Esophagus squamous epithelium (tissue), 5 donors: ENCODE results near the gene MBNL1. TPM values are rescaled to one million over a fixed set of nuclear protein-coding genes. Genes with fewer than 3 reads are reported as not detected.

ENCODE experiments used
- DNase-seq: peaks from one replicate; lab custom pipeline; 2025; lab: John Stamatoyannopoulos, UW
- H3K27ac ChIP-seq, 4 donors: fragments of 200-600 bp; sonication (generic); one replicate each; pipeline ENCODE4 v1.5.1; 2016 to 2019; ENCODE audit warnings: mild to moderate bottlenecking in 1 of 4
- H3K27me3 ChIP-seq, 4 donors: fragments of 200-600 bp; sonication (generic); 1 replicate in 3 of 4; 2 replicates in 1 of 4; pipeline versions ENCODE4 v1.5.1 to v1.6.0; 2017 to 2021; ENCODE audit warnings: antibody characterized with exemption in 1 of 4
- H3K36me3 ChIP-seq, 3 donors: fragments of 200-600 bp; sonication (generic); one replicate each; pipeline ENCODE4 v1.5.1; 2016 to 2019
- H3K4me1 ChIP-seq, 3 donors: fragments of 200-600 bp; sonication (generic); one replicate each; pipeline ENCODE4 v1.5.1; 2017 to 2019
- H3K4me3 ChIP-seq, 4 donors: fragments of 200-600 bp; sonication (generic); 1 replicate in 3 of 4; 2 replicates in 1 of 4; pipeline ENCODE4 v1.5.1; 2016 to 2019; ENCODE audit warnings: mild to moderate bottlenecking in 2 of 4, moderate library complexity in 1 of 4
- H3K9me3 ChIP-seq, 3 donors: fragments of 200-600 bp; sonication (generic); one replicate each; pipeline ENCODE4 v1.5.1; 2016 to 2019
- POLR2A ChIP-seq, 4 donors: fragments of 450-650 bp; IDR thresholded peaks; one replicate each; pipeline ENCODE4 v1.6.1; 2017; ENCODE audit warnings: antibody characterized with exemption in 4 of 4, mild to moderate bottlenecking in 4 of 4, moderate library complexity in 3 of 4
- WGBS, 2 donors: methylation state at CpG; one replicate each; pipeline ENCODE4 v1.1.5; 2018; 5-methylcytosine and 5-hydroxymethylcytosine counted together
- intact Hi-C: fragments of 100-400 bp; cut with DNase I; formaldehyde crosslinking; loops from one replicate; pipeline ENCODE4 v1.15.0; 2022
- total RNA-seq, 4 donors: library from RNA; depleted of rRNA; stranded (reverse); fragments of >200 nt; gene quantifications; one replicate each; pipeline ENCODE4 v1.1.0, GENCODE V29; 2016
- TF ChIP-seq, protein P1 (sequence below), 6 experiments: fragments of 450-650 bp in 4 of 6; fragments of 200-600 bp in 2 of 6; sonication (generic) in 2 of 6; IDR thresholded peaks; one replicate each; pipeline ENCODE4 v1.5.1; 2016 to 2019; ENCODE audit warnings: antibody characterized with exemption in 6 of 6, mild to moderate bottlenecking in 4 of 6, moderate library complexity in 4 of 6
- donor health status: DM: yes; HTN: yes; CAD: no.

Gene MBNL1
- total RNA-seq, 4 donors from 2014 or later = 94.0 to 318 (median 161) TPM

GRCh38 chr3:152313914-152314313 is 45.2 kb downstream of the MBNL1 start:
- intact Hi-C loops = no loop called here
- Histone ChIP-seq H3K27me3 (no peaks in the 10 kb centered on the region), H3K9me3 (no peaks in the 10 kb centered on the region), H3K36me3 (no peaks in the 10 kb centered on the region), H3K27ac (peak overlapping the region in 2 of 4 donors; percentile 56 to 73), H3K4me1 (peaks cover 12 to 80% (median 45%) of the 10 kb centered on the region in 3 donors), H3K4me3 (no peak overlapping the region)
- DNase-seq = no peak
- TF ChIP-seq, protein P1, sequence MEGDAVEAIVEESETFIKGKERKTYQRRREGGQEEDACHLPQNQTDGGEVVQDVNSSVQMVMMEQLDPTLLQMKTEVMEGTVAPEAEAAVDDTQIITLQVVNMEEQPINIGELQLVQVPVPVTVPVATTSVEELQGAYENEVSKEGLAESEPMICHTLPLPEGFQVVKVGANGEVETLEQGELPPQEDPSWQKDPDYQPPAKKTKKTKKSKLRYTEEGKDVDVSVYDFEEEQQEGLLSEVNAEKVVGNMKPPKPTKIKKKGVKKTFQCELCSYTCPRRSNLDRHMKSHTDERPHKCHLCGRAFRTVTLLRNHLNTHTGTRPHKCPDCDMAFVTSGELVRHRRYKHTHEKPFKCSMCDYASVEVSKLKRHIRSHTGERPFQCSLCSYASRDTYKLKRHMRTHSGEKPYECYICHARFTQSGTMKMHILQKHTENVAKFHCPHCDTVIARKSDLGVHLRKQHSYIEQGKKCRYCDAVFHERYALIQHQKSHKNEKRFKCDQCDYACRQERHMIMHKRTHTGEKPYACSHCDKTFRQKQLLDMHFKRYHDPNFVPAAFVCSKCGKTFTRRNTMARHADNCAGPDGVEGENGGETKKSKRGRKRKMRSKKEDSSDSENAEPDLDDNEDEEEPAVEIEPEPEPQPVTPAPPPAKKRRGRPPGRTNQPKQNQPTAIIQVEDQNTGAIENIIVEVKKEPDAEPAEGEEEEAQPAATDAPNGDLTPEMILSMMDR (IDR thresholded peaks at IDR 0.05) = no peak

DNA sequence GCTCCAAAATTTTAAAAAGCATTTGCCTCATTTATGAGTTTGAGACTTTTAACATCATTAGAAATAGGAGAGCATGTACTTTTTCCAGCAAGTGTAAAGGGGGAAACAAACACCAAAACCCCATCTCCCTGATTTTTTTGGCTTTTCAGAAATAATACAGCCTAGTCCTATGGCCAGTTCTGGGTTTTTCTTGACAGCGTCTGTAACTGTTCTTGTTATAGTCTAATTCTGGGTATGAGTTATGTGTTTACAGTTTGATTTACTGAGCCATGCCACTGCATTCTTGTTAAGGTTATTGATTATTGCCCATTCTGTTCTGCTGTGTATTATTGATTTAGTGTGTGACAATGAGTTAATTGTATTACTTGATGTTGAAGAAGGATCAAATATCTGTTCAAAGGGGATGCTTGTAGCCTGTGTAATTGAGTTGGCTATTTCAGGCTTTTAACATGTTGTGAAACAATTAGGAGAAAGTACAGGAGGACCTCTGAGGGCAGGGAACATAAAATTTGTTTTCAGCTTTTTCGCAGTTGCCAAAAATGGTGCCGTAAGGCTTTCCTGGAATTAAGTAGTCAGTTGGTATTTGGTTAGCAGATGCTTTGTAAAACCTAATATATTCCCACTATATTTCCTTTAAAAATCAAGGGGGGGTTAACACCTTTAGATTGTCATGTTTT is 46.1 kb downstream of the MBNL1 start:
- H3K4me1 ChIP-seq = peaks cover 12 to 78% (median 38%) of the 10 kb centered on the region in 3 donors

GRCh38 chr3:152315623-152316022 is 46.9 kb downstream of the MBNL1 start:
- DNase-seq = no peak
- intact Hi-C loops = no loop called here
- Histone ChIP-seq H3K9me3 (no peaks in the 10 kb centered on the region), H3K27me3 (no peaks in the 10 kb centered on the region), H3K27ac (peak overlapping the region in 3 of 4 donors; percentile 18 to 73 (median 56)), H3K36me3 (no peaks in the 10 kb centered on the region), H3K4me3 (no peak overlapping the region), H3K4me1 (peaks cover 12 to 78% (median 39%) of the 10 kb centered on the region in 3 donors)
- 18 to 23% methylated on average over 6 of the region's 6 CpGs for WGBS, 2 donors
- TF ChIP-seq POLR2A (IDR thresholded peaks at IDR 0.05) = no peak
- TF ChIP-seq, protein P1 (IDR thresholded peaks at IDR 0.05) = no peak

More for the DNA sequence above, 46.1 kb downstream of the MBNL1 start:
- Histone ChIP-seq H3K9me3 (no peaks in the 10 kb centered on the region), H3K4me3 (no peak overlapping the region), H3K27ac (peak overlapping the region in 3 of 4 donors; percentile 56 to 73 (median 66)), H3K27me3 (no peaks in the 10 kb centered on the region), H3K36me3 (no peaks in the 10 kb centered on the region)
- 78 to 80% methylated on average over 3 of the region's 3 CpGs for WGBS, 2 donors
- DNase-seq = no peak
- intact Hi-C loops = no loop called here
- no peak for TF ChIP-seq POLR2A (IDR thresholded peaks at IDR 0.05)
- TF ChIP-seq, protein P1 (IDR thresholded peaks at IDR 0.05) = no peak

DNA sequence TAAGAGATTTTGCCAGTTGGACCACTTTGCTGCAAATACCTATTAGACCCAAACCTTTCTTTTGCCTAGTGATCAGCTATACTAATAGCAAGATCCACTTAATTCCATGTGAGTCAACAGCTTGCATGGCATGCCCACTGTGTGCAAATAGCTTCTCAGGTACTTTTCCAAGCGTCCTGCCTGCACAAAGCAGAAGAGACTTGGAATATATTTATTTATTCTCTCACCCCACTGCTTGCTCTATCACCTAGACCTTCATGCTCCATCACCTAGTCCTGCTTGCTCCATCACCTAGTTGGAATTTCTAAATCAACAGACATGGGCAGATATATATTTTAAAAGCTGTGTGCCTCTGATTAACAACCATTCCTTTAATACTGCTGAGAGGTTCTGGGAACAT is 47.6 kb downstream of the MBNL1 start:
- 62 to 64% methylated on average over 1 of the region's 1 CpG for WGBS, 2 donors
- H3K27ac ChIP-seq = peak overlapping the region in 3 of 4 donors; percentile 18 to 73 (median 56)
- H3K36me3 ChIP-seq = no peaks in the 10 kb centered on the region
- H3K4me3 ChIP-seq = no peak overlapping the region
- intact Hi-C loops = no loop called here
- no peaks in the 10 kb centered on the region for H3K27me3 ChIP-seq
- no peak for DNase-seq
- no peak for TF ChIP-seq POLR2A (IDR thresholded peaks at IDR 0.05)
- TF ChIP-seq, protein P1 (IDR thresholded peaks at IDR 0.05) = no peak
- peaks cover 12 to 85% (median 37%) of the 10 kb centered on the region in 3 donors for H3K4me1 ChIP-seq
- no peaks in the 10 kb centered on the region for H3K9me3 ChIP-seq

GRCh38 chr3:152317184-152317583 is 48.5 kb downstream of the MBNL1 start:
- Histone ChIP-seq H3K27ac (peak overlapping the region in 2 of 4 donors; percentile 56 to 73), H3K4me3 (no peak overlapping the region), H3K4me1 (peaks cover 12 to 94% (median 42%) of the 10 kb centered on the region in 3 donors), H3K36me3 (no peaks in the 10 kb centered on the region), H3K27me3 (no peaks in the 10 kb centered on the region), H3K9me3 (no peaks in the 10 kb centered on the region)
- WGBS, 2 donors = 70 to 82% methylated on average over 4 of the region's 4 CpGs
- no peak for DNase-seq
- intact Hi-C loops = no loop called here
- TF ChIP-seq, protein P1 (IDR thresholded peaks at IDR 0.05) = no peak
- no peak for TF ChIP-seq POLR2A (IDR thresholded peaks at IDR 0.05)
